ENCODE data around the gene WDR82. TPM values are rescaled to one million over a fixed set of nuclear protein-coding genes. Genes with fewer than 3 reads are reported as not detected.

Gene WDR82
- total RNA-seq, 2 experiments from 2014 or later, result 131 TPM

DNA sequence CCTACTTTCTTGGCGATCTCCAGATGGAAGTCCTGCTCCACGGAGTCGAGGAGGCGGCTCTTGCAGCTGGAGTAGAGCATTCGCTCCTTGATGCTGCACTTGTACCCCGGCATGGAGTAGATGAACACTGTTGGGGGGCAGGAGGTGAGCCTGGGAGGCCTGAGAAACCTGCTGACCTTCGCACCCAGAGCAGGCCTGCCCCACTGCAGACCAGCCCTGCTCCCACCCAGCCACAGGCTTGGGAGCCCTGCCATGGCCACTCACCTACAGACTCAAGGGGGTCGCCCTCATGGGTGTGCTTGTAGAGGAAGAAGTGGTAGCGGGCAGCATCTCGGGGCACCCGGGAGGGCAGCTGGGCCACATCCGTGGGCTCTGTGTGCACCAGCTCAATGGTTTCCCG is 48.8 kb downstream of the WDR82 start:
- no peak overlapping the region for H3K4me3 Mint-ChIP-seq

DNA sequence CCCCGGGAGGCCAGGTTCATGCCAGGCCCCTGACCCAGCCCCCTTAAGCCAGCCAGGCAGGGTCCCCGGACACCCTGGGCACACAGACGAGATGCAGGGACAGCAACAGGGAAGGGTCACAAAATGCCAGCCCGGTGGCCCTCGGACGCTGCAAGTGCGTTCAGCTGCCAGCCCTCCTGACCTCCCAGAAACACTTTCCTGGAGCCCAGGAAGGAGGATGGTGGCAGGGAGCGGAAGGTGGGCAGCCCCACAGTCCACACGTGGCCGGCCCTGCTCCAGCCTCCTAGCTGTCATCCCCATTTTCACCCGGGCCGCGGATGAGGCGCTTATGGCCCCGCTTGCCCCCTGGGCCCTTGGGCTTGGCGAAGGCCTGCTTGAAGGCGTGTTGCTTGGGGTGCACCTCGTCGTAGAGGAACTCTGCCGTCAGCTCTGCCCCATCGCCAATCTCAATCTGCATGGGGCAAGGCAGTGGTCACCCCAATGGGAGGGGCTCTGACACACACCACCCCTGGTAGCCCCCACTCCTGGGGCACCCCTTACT is 49.6 kb downstream of the WDR82 start:
- no peak for DNase-seq
- Mint-ChIP-seq H3K9me3 (no peaks in the 10 kb centered on the region), H3K4me3 (no peak overlapping the region), H3K36me3 (ENCODE audit: low read depth) (peaks cover 40% of the 10 kb centered on the region), H3K4me1 (peaks cover 46% of the 10 kb centered on the region), H3K27ac (no peak overlapping the region), H3K27me3 (no peaks in the 10 kb centered on the region)
- ChIA-PET POLR2A (interaction anchor here (1.4 kb wide), 1 partner anchor 12 kb away, joined by 3 read pairs; no protein-coding TSS in a partner anchor), CTCF (interaction anchor here (1.0 kb wide), 1 partner anchor 109 kb away, joined by 3 read pairs; no protein-coding TSS in a partner anchor)

More for the DNA sequence above, 48.8 kb downstream of the WDR82 start:
- H3K27ac Mint-ChIP-seq, result no peak overlapping the region
- CTCF ChIA-PET, result interaction anchor here (1.0 to 4.2 kb wide), 3 partner anchors 12 to 109 kb away, joined by 3 to 29 read pairs (median 25); partner anchors contain the start of gene WDR82
- no peaks in the 10 kb centered on the region for H3K9me3 Mint-ChIP-seq
- POLR2A ChIA-PET, result interaction anchor here (1.4 to 3.5 kb wide), 2 partner anchors 11 to 48 kb away, joined by 3 to 26 read pairs; partner anchors contain the start of gene WDR82
- no peaks in the 10 kb centered on the region for H3K27me3 Mint-ChIP-seq
- H3K4me1 Mint-ChIP-seq, result peaks cover 47% of the 10 kb centered on the region
- peaks cover 49% of the 10 kb centered on the region for H3K36me3 Mint-ChIP-seq (ENCODE audit: low read depth)
- DNase-seq, result no peak

DNA sequence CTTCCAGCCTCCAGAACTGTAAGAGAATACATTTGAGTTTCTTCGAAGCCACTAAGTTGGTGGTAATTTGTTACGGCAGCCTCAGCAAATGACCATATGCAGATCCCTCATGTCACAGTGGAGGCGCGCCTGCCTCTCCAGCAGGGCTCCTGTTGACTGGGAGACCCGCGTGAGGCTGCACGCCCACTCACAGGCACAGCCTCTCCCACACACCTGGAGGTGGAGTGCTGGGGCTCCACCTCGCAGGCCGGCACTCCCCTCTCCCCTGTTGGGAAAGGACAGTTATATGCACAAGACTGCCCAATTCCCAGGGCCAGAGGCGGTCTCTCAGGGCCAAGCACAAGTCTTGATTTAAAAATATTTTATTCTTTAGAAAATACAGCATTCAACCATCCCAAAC is 50.2 kb downstream of the WDR82 start:
- Mint-ChIP-seq H3K36me3 (ENCODE audit: low read depth) (peaks cover 36% of the 10 kb centered on the region), H3K27me3 (no peaks in the 10 kb centered on the region), H3K4me3 (no peak overlapping the region), H3K9me3 (no peaks in the 10 kb centered on the region), H3K4me1 (peaks cover 48% of the 10 kb centered on the region), H3K27ac (no peak overlapping the region)
- no peak for DNase-seq
- ChIA-PET CTCF (interaction anchor here (1.9 kb wide), 1 partner anchor 12 kb away, joined by 4 read pairs; no protein-coding TSS in a partner anchor), POLR2A (interaction anchor here (3.1 kb wide), 1 partner anchor 49 kb away, joined by 20 read pairs; the partner anchor contains the start of gene WDR82)

DNA sequence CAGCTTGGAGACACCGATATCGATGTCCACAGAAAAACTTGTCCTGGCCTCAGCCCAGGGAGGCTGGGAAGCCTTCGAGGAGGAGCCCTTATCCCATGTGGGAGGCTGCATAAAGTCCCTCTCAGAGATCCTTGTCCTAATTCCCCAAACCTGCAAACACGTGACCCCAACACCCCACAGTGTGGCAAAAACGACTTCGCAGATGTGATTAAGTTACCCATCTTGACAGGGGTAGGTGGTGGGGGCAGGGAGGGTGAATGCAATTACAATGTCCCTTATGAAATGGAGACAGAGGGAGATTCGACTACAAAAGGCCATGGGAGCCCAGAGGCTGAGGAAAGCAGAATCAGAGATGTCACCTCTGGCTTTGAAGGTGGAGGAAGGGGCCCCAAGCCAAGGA is 50.7 kb downstream of the WDR82 start:
- ChIA-PET POLR2A (interaction anchor here (3.1 kb wide), 1 partner anchor 50 kb away, joined by 20 read pairs; the partner anchor contains the start of gene WDR82), CTCF (interaction anchor here (1.9 to 3.9 kb wide), 2 partner anchors 11 to 112 kb away, joined by 4 to 19 read pairs; no protein-coding TSS in a partner anchor)
- Mint-ChIP-seq H3K9me3 (no peaks in the 10 kb centered on the region), H3K4me1 (peaks cover 49% of the 10 kb centered on the region), H3K27me3 (no peaks in the 10 kb centered on the region), H3K4me3 (no peak overlapping the region), H3K36me3 (ENCODE audit: low read depth) (peaks cover 36% of the 10 kb centered on the region), H3K27ac (peak overlapping the region; percentile 35)
- no peak for DNase-seq

DNA sequence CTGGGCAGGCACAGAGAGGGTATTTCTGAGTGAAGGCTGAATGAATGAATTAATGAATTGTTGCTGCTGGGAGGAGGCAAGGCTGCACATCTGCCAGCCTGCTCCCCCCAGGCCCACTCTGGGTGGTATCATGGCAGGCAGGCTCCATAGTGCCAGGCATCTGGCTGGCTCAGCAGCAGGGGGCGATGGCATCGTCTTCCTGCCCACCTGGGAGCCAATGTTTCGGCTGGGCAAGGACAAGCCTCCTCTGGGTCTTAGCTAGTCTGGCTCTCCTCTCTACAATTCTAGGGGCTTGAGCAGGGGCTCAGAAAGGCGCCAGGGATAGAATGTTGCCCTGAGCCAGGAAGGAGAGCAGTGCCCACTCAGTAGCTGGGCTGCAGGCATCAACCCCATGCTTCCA is 51.3 kb downstream of the WDR82 start:
- POLR2A ChIA-PET, result interaction anchor here (3.1 to 11.1 kb wide), 2 partner anchors 11 to 51 kb away, joined by 20 to 121 read pairs; partner anchors contain the start of genes TWF2 and WDR82
- H3K27me3 Mint-ChIP-seq, result no peaks in the 10 kb centered on the region
- no peak for DNase-seq
- no peak overlapping the region for H3K27ac Mint-ChIP-seq
- CTCF ChIA-PET, result interaction anchor here (1.9 to 3.9 kb wide), 2 partner anchors 10 to 113 kb away, joined by 4 to 19 read pairs; no protein-coding TSS in a partner anchor
- H3K4me3 Mint-ChIP-seq, result no peak overlapping the region
- H3K4me1 Mint-ChIP-seq, result peaks cover 50% of the 10 kb centered on the region
- peaks cover 32% of the 10 kb centered on the region for H3K36me3 Mint-ChIP-seq (ENCODE audit: low read depth)
- no peaks in the 10 kb centered on the region for H3K9me3 Mint-ChIP-seq

DNA sequence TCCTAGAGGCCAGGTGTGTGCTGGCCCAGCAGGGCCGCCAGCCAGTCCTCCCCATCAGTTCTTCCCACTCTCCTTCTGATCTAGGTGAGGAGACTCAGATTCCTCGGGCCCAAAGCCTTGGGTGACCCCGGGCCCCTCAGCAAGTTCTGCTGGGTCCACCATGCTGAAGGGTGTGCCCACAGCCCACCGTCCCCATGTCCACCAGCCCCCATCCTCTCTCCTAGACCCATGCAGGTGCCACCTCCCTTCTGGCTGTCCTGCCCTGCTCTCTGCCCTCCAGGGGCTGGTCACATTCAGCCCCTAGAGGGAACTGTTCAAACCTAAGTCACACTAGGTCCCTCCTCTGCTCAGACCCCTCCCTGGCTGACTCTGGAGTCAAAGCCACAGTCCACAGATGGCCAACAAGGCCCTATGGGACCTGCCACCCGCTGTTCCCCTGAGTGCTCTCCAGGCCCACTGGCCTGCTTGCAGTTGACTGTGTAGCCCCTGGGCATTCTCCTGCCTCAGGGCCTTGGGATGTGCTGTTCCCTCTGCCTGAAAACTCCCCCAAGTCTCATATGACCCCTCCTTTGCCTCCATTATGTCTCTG is 52.1 kb downstream of the WDR82 start:
- CTCF ChIA-PET, result interaction anchor here (0.7 to 3.9 kb wide), 4 partner anchors 8 to 113 kb away, joined by 3 to 19 read pairs (median 7); no protein-coding TSS in a partner anchor
- H3K4me1 Mint-ChIP-seq, result peaks cover 52% of the 10 kb centered on the region
- peaks cover 26% of the 10 kb centered on the region for H3K36me3 Mint-ChIP-seq (ENCODE audit: low read depth)
- no peaks in the 10 kb centered on the region for H3K27me3 Mint-ChIP-seq
- POLR2A ChIA-PET, result interaction anchor here (3.1 to 11.1 kb wide), 2 partner anchors 12 to 51 kb away, joined by 20 to 121 read pairs; partner anchors contain the start of genes TWF2 and WDR82
- peak overlapping the region; percentile 9 for H3K27ac Mint-ChIP-seq
- H3K9me3 Mint-ChIP-seq, result no peaks in the 10 kb centered on the region
- no peak for DNase-seq
- H3K4me3 Mint-ChIP-seq, result no peak overlapping the region

DNA sequence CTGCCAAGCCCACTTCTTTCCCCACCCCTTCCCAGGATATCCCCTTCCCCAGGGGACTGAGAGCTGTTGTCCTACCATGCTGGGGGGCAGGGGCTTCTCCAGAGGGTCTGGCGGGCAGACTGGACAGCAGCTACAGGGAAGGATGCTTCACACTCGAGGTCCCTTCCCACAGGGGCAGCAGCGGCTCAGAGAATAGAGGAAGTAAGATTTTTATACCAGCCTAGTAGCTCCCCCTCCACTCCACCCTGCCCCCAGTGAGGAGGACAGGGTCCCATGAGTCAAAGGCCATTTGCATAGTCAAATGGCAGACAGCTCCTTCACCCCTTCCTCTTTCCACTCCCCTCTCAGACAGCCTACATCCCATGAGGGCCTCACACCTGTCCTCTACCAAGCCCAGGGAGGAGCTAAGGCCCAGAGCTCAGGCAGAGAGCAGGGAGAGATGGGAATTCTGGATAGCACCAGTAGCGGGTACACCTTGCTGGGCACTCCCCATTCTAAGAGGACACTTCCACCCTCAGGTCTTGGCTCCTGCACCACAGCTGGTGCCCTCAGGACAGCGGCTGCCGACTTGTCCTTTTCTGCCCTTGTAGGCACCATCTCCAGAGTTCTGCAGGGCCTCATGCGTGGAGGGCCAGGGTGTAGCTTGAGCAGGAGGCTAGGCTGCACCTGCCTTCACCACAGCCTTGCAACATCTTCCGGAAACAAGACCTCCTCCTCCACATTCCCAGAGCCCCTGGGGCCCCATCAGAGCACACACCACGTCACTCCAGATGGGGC is 52.8 kb downstream of the WDR82 start, which contains the start of gene TLR9:
Gene TLR9 (minus strand): TSS at position 194 of the 777 bp plus-strand sequence. CDS start 116 bp downstream, at position 78.
- POLR2A ChIA-PET, result interaction anchor here (3.1 to 11.1 kb wide), 2 partner anchors 12 to 52 kb away, joined by 20 to 121 read pairs; partner anchors contain the start of genes TWF2 and WDR82
- DNase-seq, result no peak
- H3K36me3 Mint-ChIP-seq (ENCODE audit: low read depth), result peaks cover 21% of the 10 kb centered on the region
- no peaks in the 10 kb centered on the region for H3K9me3 Mint-ChIP-seq
- H3K4me3 Mint-ChIP-seq, result no peak within 1 kb of the TSS
- H3K27me3 Mint-ChIP-seq, result no peaks in the 10 kb centered on the region
- CTCF ChIA-PET, result interaction anchor here (1.3 to 3.9 kb wide), 4 partner anchors 9 to 114 kb away, joined by 3 to 19 read pairs (median 6); no protein-coding TSS in a partner anchor
- peak within 1 kb of the TSS; percentile 68 for H3K27ac Mint-ChIP-seq
- peaks cover 58% of the 10 kb centered on the region for H3K4me1 Mint-ChIP-seq

DNA sequence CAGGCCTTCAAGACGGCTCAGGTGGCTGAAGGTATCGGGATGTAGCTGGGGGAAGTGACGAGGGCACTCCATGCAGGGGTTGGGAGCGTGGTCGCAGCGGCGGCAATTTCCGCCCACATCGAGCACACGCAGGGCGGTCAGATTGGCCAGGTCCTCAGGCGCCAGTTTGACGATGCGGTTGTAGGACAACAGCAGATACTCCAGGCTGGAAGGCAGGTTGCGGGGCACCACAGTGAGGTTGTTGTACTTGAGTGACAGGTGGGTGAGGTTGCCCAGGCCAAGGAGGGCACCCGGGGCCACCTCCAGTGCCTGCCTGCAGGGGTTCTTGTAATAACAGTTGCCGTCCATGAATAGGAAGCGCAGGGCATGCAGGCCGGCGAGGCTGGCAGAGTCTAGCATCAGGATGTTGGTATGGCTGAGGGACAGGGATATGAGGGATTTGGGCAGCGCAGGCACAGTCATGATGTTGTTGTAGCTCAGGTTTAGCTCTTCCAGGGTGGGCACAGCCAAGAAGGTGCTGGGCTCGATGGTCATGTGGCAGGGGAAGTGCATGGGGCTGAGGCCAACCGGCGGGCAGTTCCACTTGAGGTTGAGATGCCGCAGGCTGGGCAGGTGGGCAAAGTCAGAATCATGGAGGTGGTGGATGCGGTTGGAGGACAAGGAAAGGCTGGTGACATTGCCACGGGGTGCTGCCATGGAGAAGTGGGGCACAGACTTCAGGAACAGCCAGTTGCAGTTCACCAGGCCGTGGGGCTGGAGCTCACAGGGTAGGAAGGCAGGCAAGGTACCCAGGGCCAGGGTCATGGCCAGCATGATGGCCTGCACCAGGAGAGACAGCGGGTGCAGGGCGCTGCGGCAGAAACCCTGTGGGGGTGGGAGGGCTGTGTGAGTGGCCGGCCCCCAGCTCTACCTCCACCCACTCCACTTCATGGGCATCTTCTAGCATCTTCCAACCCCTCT is 54.7 kb downstream of the WDR82 start:
- Mint-ChIP-seq H3K9me3 (no peaks in the 10 kb centered on the region), H3K27me3 (no peaks in the 10 kb centered on the region), H3K36me3 (ENCODE audit: low read depth) (peaks cover 7% of the 10 kb centered on the region), H3K4me1 (peaks cover 75% of the 10 kb centered on the region), H3K4me3 (peak overlapping the region; percentile 77), H3K27ac (peak overlapping the region; percentile 36)
- CTCF ChIA-PET, result interaction anchor here (2.1 to 7.3 kb wide), 6 partner anchors 8 to 116 kb away, joined by 6 to 138 read pairs (median 42); partner anchors contain the start of gene TWF2
- POLR2A ChIA-PET, result interaction anchor here (0.9 to 11.1 kb wide), 4 partner anchors 14 to 65 kb away, joined by 3 to 121 read pairs (median 10); partner anchors contain the start of genes PPM1M and TWF2
- DNase-seq, result no peak

DNA sequence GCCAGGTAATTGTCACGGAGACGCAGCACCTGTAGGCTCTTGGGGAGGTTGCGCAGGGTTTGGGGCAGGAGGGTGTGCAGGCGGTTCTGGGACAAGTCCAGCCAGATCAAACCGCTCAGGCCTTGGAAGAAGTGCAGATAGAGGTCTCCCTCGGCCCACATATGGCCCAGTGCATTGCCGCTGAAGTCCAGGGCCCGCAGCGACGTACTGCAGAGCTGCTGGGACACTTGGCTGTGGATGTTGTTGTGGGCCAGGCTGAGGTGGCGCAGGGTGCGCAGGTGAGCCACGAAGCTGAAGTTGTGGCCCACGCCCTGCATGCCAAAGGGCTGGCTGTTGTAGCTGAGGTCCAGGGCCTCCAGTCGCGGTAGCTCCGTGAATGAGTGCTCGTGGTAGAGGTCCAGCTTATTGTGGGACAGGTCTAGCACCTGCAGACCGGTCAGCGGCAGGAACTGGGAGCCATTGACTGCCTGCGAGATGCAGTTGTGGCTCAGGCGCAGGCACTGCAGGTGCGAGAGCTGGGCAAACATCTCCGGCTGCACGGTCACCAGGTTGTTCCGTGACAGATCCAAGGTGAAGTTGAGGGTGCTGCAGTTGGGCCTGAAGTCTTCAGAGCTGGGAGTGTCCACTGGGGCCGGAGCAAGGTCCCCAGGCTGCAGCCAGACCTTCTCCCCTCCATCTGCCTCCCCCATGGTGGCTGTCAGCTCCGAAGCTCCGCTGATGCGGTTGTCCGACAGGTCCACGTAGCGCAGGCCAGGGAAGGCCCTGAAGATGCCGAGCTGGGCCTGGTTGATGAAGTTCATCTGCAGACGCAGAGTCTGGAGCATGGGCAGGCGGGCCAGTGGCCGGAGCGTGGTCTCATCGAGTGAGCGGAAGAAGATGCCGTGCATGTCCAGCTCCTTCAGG is 55.9 kb downstream of the WDR82 start:
- Mint-ChIP-seq H3K4me1 (peaks cover 87% of the 10 kb centered on the region), H3K27ac (peak overlapping the region; percentile 83), H3K9me3 (no peaks in the 10 kb centered on the region), H3K4me3 (peak overlapping the region; percentile 77), H3K27me3 (no peaks in the 10 kb centered on the region), H3K36me3 (ENCODE audit: low read depth) (peaks cover under 1% of the 10 kb centered on the region)
- CTCF ChIA-PET, result interaction anchor here (0.8 to 7.3 kb wide), 15 partner anchors 9 to 224 kb away, joined by 3 to 138 read pairs (median 6); partner anchors contain the start of genes TWF2 and WDR82
- POLR2A ChIA-PET, result interaction anchor here (0.9 to 11.1 kb wide), 13 partner anchors 9 to 540 kb away, joined by 3 to 121 read pairs (median 4); partner anchors contain the start of genes ABHD14B, GLYCTK, POC1A and PPM1M
- no peak for DNase-seq

DNA sequence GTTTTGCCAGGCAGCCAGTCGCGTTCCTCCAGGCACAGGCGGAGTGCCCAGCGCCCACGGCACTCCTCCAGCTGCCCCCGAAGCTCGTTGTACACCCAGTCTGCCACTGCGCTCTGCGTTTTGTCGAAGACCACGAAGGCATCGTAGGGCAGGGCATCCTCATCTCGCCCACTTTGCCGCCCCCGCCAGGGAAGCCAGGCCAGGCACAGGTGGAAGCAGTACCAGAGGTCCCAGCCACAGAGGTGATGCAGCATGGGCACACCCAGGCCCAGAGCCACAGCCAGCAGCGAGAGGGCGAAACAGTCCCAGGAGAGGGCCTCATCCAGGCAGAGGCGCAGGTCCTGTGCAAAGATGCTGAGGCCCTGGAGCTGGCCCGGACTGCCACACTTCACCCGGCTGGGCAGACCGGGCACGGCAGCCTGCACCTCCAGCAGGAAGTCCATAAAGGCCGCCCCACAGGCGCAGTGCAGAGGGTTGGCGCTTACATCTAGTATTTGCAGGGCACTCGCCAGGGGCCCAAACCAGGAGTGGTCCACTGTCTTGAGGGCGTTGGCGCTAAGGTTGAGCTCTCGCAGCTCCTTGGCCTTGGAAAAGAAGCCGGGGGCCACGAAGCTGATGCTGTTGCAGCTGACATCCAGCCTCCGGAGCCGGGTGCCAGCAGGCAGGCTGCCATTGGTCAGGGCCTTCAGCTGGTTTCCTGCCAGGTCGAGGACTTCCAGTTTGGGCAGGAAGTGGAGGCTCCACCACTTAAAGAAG is 56.7 kb downstream of the WDR82 start:
- CTCF ChIA-PET, result interaction anchor here (0.8 to 7.3 kb wide), 20 partner anchors 10 to 248 kb away, joined by 3 to 138 read pairs (median 8); partner anchors contain the start of genes ABHD14B, TWF2 and WDR82
- H3K4me1 Mint-ChIP-seq, result peaks cover 94% of the 10 kb centered on the region
- H3K36me3 Mint-ChIP-seq (ENCODE audit: low read depth), result peaks cover 1% of the 10 kb centered on the region
- peak overlapping the region; percentile 83 for H3K27ac Mint-ChIP-seq
- POLR2A ChIA-PET, result interaction anchor here (0.9 to 11.1 kb wide), 15 partner anchors 10 to 539 kb away, joined by 3 to 121 read pairs (median 4); partner anchors contain the start of genes ABHD14B, GLYCTK, POC1A and PPM1M
- H3K27me3 Mint-ChIP-seq, result no peaks in the 10 kb centered on the region
- peak overlapping the region; percentile 77 for H3K4me3 Mint-ChIP-seq
- peak; percentile 80 for DNase-seq
- no peaks in the 10 kb centered on the region for H3K9me3 Mint-ChIP-seq
